Astrocyte of the hippocampus (primary cell): ENCODE results near the gene COLGALT1.
A peak's percentile ranks its signal among the peaks of the same experiment; 100 is the strongest.
"Not testable (repeated sequence)": the region's sequence is repeated elsewhere in the genome, so short reads cannot be mapped to it uniquely, and the experiment has no call there.

ENCODE experiments used
- DNase-seq: peaks from one replicate; pipeline ENCODE4 v3.0.0; 2011; ENCODE audit warnings: low read depth, low spot score

The COLGALT1 gene

DNA sequence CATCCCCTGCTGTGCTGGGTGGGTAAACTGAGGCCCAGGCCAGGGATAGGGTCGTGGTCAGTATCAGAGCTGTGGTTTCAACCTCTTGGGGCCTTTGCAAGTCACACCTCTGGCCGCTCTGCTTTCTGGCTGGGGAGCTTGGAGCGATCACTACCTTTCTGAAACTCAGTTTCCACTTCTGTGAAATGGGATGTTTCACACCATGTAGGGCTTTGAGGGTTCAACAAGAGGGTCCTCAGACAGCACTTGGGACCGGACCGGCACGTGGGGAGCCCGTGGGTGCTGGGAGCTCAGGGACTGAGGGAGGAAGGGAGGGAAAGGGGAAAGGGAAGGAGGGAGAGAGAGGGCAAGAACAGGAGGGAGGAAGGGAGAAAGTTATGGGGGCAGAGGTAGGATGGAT is 22.9 kb upstream of the COLGALT1 start:
- no peak for DNase-seq

GRCh38 chr19:17534767-17535166 is 20.7 kb upstream of the COLGALT1 start:
- no peak for DNase-seq

DNA sequence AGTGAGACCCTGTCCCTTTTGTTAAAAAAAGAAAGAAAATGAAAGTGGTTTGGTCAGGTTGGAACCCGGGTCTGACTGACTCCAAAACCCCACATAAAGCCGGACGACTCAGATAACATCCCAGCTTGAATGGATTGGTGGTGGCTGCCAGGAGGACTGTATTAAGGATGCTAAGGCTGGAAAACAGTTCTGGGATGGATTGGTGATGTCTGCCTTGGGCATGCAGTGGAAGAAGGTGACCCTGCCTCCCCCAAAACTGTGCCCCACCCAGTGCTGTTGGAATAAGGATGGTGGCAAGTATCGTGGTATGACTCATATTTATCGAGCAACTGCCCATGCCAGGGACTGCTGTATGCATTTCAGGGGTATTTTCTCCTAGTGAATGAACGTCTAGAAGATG is 18.5 kb upstream of the COLGALT1 start:
- no peak for DNase-seq

DNA sequence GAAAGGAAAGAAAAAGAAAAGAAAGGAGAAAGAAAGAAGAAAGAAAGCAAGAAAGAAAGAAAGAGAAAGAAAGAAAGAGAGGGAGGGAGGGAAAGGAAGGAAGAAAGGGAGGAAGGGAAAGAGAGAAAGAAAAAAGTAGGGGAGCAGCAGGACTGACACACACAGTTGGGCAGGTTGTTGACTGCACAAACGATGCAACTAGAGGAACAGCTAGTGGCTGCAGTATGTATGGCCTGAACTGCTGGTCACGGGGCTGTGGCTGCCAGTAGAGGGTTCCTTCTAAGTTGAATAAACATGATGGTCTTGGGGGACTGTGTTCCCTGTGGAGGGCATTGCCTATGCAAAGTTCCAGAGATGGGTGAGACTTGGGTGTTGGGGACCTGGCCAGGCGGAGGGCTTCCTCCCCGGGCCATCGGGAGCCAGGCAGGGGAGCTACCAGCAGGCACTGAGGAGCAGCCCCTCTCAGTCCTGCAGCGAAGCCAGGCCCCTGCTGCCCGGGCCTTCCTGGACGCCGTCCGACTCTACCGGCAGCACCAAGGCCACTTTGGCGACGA is 16.7 kb upstream of the COLGALT1 start:
- DNase-seq = no peak

DNA sequence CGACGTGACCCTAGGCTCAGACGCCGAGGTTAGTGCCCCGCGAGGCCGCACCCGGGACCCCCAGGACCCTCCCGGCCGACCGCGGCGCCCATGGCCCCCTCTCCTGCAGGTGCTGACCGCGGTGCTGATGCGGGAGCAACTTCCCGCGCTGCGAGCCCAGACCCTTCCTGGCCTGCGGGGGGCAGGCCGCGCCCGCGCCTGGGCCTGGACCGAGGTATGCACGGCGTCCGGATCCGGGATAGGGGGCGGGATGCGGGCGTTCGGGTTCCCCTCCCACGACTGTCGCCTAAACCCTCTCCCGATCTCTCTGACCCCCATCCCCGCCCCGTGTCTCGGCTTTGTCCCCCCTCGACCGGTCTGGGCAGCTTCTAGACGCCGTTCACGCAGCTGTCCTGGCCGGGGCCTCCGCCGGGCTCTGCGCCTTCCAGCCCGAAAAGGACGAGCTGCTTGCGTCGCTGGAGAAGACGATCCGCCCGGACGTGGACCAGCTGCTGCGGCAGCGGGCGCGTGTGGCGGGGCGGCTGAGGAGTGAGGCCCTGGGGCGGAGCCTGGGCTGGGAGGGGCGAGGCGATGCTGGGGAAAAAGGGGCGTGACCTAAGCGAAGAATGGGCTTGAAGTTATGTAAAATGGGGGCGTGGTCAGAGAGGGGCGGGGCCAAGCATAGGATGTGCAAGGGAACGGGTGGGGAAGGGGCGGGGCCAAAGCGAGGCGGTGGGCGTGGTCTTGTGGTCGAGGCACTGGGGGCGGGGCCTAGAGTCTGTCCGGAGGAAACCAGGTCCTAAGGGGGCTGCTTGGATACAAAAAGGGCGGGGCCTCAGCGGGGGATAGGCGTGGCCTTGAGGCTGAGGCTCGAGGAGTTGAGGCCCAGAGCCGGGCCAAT is 16.0 kb upstream of the COLGALT1 start:
- DNase-seq = peak; percentile 92

DNA sequence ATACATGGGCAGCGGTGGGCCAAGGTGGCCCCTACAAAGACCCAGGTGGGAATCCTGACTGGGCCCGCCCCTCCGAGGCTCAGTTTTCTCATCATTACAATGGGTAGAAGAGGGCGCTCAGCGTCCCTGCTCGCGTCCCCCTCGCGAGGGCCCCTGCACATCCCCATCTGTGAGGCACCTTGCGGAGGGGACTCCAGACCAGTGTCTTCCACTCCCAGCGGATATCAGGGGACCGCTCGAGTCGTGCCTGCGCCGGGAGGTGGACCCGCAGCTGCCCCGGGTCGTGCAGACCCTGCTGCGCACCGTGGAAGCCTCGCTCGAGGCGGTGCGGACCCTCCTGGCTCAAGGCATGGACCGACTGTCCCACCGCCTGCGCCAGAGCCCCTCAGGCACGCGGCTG is 15.3 kb upstream of the COLGALT1 start:
- no peak for DNase-seq

DNA sequence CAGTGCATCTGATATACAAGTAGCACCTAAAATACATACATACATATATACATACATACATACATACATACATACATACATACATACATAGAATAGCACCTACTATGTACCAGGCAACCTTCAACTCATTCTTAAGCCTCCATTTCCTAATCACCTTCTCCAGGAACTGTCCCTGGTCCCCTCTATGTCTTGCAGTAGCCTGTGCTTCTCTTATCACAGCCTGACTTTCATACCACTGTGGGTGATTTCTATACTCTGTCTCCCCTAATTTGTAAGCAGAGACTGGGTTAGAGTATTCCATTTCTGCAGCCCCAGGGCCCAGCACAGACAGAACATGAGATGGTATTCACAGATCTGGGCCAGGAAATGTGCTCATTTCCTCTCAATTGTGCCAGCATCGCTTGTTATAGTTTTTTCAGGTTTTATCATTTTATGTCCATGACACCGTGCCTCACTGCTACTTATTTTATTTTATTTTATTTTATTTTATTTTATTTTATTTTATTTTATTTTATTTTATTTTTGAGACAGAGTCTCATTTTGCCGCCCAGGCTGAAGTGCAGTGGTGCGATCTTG is 14.2 kb upstream of the COLGALT1 start:
- no peak for DNase-seq

DNA sequence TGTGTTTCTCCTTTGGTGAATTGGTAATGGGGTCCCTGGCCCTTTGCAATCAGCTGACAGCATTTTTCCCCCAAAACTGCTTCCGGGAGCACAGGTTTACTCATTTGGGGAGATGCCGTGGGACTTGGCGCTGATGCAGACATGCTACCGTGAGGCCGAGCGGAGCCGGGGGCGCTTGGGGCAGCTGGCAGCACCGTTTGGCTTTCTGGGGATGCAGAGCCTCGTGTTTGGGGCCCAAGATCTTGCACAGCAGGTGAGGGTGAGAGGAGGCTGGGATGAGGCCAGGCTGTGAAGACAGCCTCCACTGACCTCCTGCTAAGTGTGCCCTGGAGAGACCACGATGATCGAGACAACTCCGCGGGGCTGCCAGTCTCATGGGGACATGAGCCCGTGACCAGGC is 13.4 kb upstream of the COLGALT1 start:
- no peak for DNase-seq

DNA sequence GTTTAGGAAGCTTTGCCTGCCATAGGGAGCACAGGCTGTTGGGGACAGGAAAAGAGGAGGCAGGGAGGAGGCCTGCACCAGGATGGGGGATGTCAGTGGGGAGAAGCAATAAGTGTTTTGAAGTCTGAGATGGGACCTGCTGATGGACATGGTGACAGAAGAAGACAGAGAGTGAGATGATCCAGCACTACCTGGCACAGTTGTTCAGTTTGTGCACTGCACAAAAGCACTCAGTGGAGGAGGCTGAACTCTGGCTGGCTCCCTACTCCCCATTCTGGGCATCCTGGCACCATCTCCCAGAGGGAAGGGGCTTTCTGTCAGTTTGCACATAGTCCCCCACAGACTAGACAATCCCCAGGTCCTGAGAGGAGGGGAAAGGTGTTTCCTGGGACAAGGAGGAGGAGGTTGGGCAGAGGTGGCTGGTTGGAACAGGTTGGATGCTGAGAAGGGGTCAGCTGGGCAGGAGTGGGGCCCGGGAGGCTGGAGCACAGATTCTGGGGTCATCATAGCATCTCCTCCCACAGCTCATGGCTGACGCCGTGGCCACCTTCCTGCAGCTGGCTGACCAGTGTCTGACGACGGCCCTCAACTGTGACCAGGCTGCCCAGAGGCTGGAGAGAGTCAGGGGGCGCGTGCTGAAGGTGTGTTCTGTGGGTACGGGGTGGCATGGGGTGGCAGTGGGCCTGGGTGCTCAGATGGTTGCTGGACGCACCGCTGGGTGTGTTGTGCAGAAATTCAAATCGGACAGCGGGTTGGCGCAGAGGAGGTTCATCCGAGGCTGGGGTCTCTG is 12.5 kb upstream of the COLGALT1 start:
- DNase-seq = no peak

DNA sequence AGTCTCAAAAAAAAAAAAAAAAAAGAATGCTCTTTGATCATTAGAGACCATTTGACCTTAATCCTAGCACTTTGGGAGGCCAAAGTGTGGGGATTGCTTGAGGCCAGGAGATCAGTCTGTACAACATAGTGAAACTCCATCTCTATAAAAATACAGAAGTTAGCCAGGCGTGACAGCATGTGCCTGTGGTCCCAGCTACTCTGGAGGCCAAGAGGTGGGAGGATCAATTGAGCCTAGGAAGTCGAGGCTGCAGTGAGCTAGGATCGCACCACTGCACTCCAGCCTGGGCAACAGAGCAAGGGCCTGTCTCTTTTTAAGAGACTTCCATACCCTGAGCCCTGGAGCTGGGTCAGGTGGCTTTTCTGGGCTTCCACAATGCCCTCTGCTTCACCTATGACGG is 11.5 kb upstream of the COLGALT1 start:
- no peak for DNase-seq

- no peak for DNase-seq
These were observed 11.0 kb upstream of the COLGALT1 start for GRCh38 chr19:17544418-17544817.

- DNase-seq = no peak
These were observed 7.3 kb upstream of the COLGALT1 start for GRCh38 chr19:17548145-17548544.

DNA sequence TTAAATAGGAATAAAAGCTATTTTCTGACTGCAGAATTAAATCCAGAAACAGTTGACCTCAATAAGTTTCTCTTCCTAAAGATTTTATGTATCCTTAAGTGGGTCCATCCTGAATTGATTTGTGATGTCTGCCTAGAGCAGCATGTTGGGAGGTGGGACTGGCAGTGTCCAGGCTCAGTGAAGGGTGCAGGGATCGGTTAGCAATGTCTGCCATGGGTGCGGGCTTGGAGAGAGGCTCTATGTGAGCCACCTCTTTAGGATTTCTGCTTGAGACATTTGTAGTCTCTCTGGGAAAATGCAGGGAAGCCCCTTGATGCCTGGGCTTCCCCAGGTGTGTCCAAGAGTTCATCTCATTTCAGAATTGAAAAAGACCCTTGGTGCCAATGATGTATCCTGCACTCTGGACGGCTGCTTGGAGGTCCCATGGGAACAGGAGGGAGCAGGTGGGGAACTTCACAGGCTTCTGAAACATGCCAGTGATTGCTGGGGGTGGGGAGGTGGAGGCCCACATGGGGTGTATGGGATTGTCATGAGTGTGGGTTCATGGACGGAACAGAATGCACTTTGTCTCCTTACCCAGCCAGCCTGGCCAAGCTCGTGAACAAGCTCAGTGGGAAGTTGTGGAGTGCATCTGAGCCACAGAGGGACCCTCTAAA is 6.2 kb upstream of the COLGALT1 start:
- no peak for DNase-seq

GRCh38 chr19:17550076-17550667 is 5.3 kb upstream of the COLGALT1 start:
- DNase-seq = no peak

- not testable (repeated sequence) for DNase-seq
These were observed 2.7 kb upstream of the COLGALT1 start for GRCh38 chr19:17552735-17553134.

- DNase-seq = peak; percentile 72
These were observed 2.2 kb upstream of the COLGALT1 start for GRCh38 chr19:17553256-17553655.

- no peak for DNase-seq
These were observed 425 bp upstream of the COLGALT1 start for GRCh38 chr19:17554968-17555479.

- peak; percentile 60 for DNase-seq
These were observed 722 bp downstream of the COLGALT1 start for GRCh38 chr19:17555929-17556813.

GRCh38 chr19:17556995-17557394 is 1.5 kb downstream of the COLGALT1 start:
- no peak for DNase-seq

DNA sequence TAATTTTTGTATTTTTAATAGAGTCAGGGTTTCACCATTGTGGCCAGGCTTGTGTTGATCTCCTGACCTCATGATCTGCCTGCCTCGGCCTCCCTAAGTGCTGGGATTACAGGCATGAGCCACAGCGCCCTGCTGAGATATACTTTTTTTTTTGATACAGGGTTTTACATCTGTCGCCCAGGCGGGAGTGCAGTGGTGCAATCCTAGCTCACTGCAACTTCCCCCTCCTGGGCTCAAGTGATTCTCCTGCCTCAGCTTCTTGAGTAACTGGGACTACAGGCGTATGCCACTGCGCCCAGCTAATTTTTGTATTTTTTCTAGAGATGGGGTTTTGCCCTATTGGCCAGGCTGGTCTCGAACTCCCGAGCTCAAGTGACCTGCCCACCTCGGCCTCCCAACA is 2.0 kb downstream of the COLGALT1 start:
- DNase-seq = no peak
